Psoas muscle (tissue), 8 donors: Measurements from ENCODE around the gene MYO1C. TPM values are rescaled to one million over a fixed set of nuclear protein-coding genes. Genes with fewer than 3 reads are reported as not detected.

Source experiments
- ATAC-seq, 4 donors: fragments of 200-7000 bp; cut with Tn5 transposase; one replicate each; pipeline ENCODE4 v1.9.1; 2020; ENCODE audit warnings: moderate library complexity in 3 of 4, mild to moderate bottlenecking in 2 of 4
- DNase-seq, 2 donors: peaks; one replicate each; pipeline ENCODE4 v3.0.0-alpha.2; 2020
- H3K27ac ChIP-seq: fragments of 200-600 bp; one replicate; pipeline ENCODE4 v1.8.0; 2022
- H3K27me3 ChIP-seq, 3 donors: fragments of 200-600 bp in 1 of 3; one replicate each; pipeline versions ENCODE4 v1.6.1 to v1.8.0; 2013 to 2022; ENCODE audit warnings: low read length in 2 of 3, mild to moderate bottlenecking in 2 of 3, moderate library complexity in 1 of 3; ENCODE audit not compliant: insufficient read depth in 3 of 3
- H3K36me3 ChIP-seq, 2 donors: fragments of 200-600 bp in 1 of 2; one replicate each; pipeline versions ENCODE4 v1.6.1 to v1.8.0; 2013 to 2022; ENCODE audit warnings: low read depth in 1 of 2, mild to moderate bottlenecking in 1 of 2, moderate library complexity in 1 of 2; ENCODE audit not compliant: insufficient read depth in 1 of 2
- H3K4me1 ChIP-seq: fragments of 200-600 bp; one replicate; pipeline ENCODE4 v1.8.0; 2022
- H3K4me3 ChIP-seq: fragments of 200-600 bp; one replicate; pipeline ENCODE4 v1.8.0; 2022; ENCODE audit warnings: mild to moderate bottlenecking
- H3K9me3 ChIP-seq: fragments of 200-600 bp; one replicate; pipeline ENCODE4 v1.8.0; 2022
- CTCF ChIP-seq: fragments of 200-600 bp; IDR thresholded peaks from one replicate; pipeline ENCODE4 v1.8.0; 2022; ENCODE audit warnings: antibody characterized with exemption
- WGBS, 3 donors: extraction: QIAGEN DNeasy Blood & Tissue Kit; methylation state at CpG; one replicate each; pipeline versions ENCODE4 v1.1.6 to v1.1.7; 2013; 5-methylcytosine and 5-hydroxymethylcytosine counted together
- intact Hi-C, 2 donors: fragments of 100-400 bp; cut with DNase I; formaldehyde crosslinking; loops; one replicate each; pipeline versions ENCODE4 v1.11.0 to v1.14.2; 2022
- polyA plus RNA-seq, 3 donors: library from polyadenylated mRNA; stranded (reverse); fragments of 200-250 nt; gene quantifications; one replicate each; pipeline ENCODE4 v1.2.3, GENCODE V29; 2013
- total RNA-seq, 4 donors: library from RNA; stranded (reverse); fragmentation: NEBNext Ultra II Directional in 2 of 4; extraction: Animal tissue kit (Norgen Biotek cat#: 25700) in 2 of 4; gene quantifications; one replicate each; pipeline versions ENCODE4 v1.2.1 to v1.2.4, GENCODE V29; 2021 to 2023
- donor health status: healthy with polysubstance abuse.
- donor health status: DM: no; HTN: no; CAD: no; lungs with moderate emphysema.
- donor health status: Bipolar disorder and iron deficiency.
- donor health status: healthy.
- donor health status: DM: yes; HTN: yes; CAD: no.
- donor health status: DM: no; HTN: no; CAD: no.
- donor health status: DM: no; HTN: no; CAD: no.
- donor health status: DM: yes; HTN: yes; CAD: no.

The MYO1C gene
- total and polyA plus RNA-seq, 7 donors, result 24.0 to 82.7 (median 68.1) TPM

GRCh38 chr17:1431631-1432104 lies 60.8 kb downstream of the MYO1C start:
- Histone ChIP-seq H3K9me3 (no peaks in the 10 kb centered on the region), H3K4me1 (peaks cover 10% of the 10 kb centered on the region), H3K27me3 (no peaks in the 10 kb centered on the region), H3K4me3 (no peak overlapping the region), H3K27ac (no peak overlapping the region), H3K36me3 (peaks cover 12 to 55% of the 10 kb centered on the region in 2 donors)
- intact Hi-C loops, result no loop called here
- no peak for TF ChIP-seq CTCF
- peak in 1 of 4 donors; percentile 46 for ATAC-seq
- DNase-seq, result no peak
- 84 to 93% (median 91%) methylated on average over 2 of the region's 2 CpGs for WGBS, 3 donors

- ATAC-seq (peak; percentile 22 to 40 (median 35)), DNase-seq (no peak)
- Histone ChIP-seq H3K4me3 (no peak overlapping the region), H3K36me3 (peaks cover 5 to 51% of the 10 kb centered on the region in 2 donors), H3K9me3 (no peaks in the 10 kb centered on the region), H3K4me1 (peaks cover 38% of the 10 kb centered on the region), H3K27me3 (no peaks in the 10 kb centered on the region), H3K27ac (peak overlapping the region; percentile 77)
- intact Hi-C loops, result no loop called here
- no peak for TF ChIP-seq CTCF
- WGBS, 3 donors, result 49 to 62% (median 50%) methylated on average over 8 to 10 of the region's 10 CpGs
Measured at GRCh38 chr17:1423456-1424135, 68.9 kb downstream of the MYO1C start.

DNA sequence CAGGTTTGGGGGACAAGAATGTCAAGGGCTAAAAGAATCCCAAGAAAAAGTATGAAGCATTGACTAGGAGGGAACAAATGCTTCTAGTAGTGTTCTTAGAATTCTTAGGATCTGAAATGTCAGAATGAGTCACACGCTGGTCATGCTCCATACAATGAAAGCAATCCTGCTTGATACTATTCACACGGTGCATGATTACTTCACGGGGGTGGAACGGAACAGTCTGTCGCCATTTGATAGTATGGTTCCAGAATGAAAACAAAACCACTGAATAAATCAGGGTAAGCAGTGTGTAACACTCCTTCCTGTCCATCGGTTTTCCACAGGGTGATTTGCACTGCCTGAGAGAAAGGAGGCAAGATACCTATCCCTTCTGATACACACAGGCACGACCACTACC lies 69.6 kb downstream of the MYO1C start:
- ATAC-seq (peak; percentile 93 to 98 (median 96)), DNase-seq (peak in 1 of 2 donors; percentile 44)
- intact Hi-C loops, result no loop called here
- Histone ChIP-seq H3K36me3 (peaks cover 5 to 49% of the 10 kb centered on the region in 2 donors), H3K27ac (peak overlapping the region; percentile 77), H3K27me3 (no peaks in the 10 kb centered on the region), H3K9me3 (no peaks in the 10 kb centered on the region), H3K4me1 (peaks cover 38% of the 10 kb centered on the region), H3K4me3 (no peak overlapping the region)
- 24 to 41% (median 29%) methylated on average over 7 of the region's 7 CpGs for WGBS, 3 donors
- TF ChIP-seq CTCF, result no peak

- WGBS, 3 donors, result 72 to 92% (median 77%) methylated on average over 11 of the region's 11 CpGs
- Histone ChIP-seq H3K9me3 (no peaks in the 10 kb centered on the region), H3K4me3 (no peak overlapping the region), H3K4me1 (peaks cover 38% of the 10 kb centered on the region), H3K27me3 (no peaks in the 10 kb centered on the region), H3K27ac (peak overlapping the region; percentile 77), H3K36me3 (peaks cover 5 to 49% of the 10 kb centered on the region in 2 donors)
- intact Hi-C loops, result no loop called here
- TF ChIP-seq CTCF, result no peak
- DNase-seq (peak in 1 of 2 donors; percentile 51), ATAC-seq (peak in 1 of 4 donors; percentile 22)
Measured at GRCh38 chr17:1421470-1421869, 71.0 kb downstream of the MYO1C start.
